HG03469 (cell line): ENCODE results near the gene MT4.

Experiments used
- ATAC-seq: cut with Tn5 transposase; IDR thresholded peaks from one replicate; pipeline ENCODE4 v1.9.1; 2021; ENCODE audit warnings: mild to moderate bottlenecking, moderate library complexity, moderate number of reproducible peaks; ENCODE audit not compliant: unreplicated experiment

MT4 gene

GRCh38 chr16:56618138-56618537, 53.3 kb downstream of the MT4 start:
- no peak for ATAC-seq
